ENCODE results near the gene PHF1.
"Not testable (repeated sequence)": the region's sequence is repeated elsewhere in the genome, so short reads cannot be mapped to it uniquely, and the experiment has no call there.

The PHF1 gene

DNA sequence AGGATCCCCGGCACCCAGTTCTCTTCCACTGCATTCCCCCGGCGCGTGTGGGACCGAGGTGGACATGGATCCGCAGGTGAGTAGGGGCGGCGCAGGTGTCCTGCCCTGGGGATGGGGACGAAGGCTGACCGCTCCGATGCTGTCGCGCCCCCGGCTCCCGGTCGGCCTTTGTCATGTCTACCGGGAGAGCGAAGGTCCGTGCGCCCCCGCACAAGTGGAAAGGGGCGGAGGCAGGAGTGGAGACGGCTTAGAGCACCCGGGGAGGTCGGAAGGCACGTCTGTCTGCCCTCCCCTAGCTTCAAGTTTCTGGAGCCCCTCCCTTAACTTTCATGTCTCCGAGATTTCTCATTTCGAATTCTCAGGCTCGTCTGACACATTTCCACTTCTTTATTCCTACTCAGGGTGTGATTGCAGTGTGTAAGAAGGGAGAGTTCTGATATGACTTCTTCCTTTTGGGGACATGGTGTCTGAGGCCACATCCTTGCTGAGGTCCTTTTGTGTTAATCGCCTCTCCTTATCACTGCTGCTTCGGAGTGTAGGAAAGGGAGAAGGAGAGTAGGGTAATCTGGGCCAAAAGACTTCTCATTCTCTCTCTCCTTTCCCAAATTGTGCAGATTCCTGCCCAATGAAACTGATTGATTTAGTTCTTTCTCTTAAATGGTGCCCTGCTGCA is 18.8 kb upstream of the PHF1 start:
- DNase-seq: no peak

DNA sequence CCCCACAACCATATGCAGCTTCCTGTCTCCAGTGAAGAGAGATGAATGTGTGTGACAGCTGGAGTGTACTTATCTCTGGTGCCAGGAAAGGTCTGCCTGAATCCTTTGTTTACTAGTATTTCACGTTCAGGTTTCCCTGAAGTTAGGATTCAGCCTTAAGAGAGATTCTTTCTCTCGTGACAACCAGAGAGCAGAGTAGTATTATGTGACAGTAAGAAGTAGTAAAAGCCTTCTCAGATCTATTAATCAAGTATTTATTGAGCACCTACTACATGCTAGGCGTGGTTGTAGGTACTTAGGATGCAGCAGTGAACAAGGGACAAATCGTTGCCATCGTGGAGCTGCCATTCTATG is 18.2 kb upstream of the PHF1 start:
- DNase-seq: peak; percentile 45

DNA sequence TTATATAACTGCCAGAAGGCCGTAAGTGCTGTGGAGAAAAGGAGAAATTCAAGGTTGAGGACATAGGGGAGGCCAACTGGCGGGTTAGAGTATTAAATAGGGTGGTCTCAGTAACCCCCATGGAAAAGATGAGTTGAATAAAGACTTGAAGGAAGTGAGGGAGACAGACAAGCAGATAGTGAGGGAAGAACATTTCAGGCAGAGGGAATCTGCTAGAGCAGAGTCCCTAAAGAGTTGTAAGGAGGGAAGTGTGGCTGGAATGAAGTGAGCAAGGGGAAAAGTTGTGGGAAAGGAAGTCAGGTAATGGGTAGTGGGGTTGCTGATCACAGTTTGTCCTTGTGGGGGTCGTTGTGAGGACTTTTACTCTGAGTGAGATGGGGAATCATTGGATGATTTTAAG is 17.8 kb upstream of the PHF1 start:
- DNase-seq: no peak

DNA sequence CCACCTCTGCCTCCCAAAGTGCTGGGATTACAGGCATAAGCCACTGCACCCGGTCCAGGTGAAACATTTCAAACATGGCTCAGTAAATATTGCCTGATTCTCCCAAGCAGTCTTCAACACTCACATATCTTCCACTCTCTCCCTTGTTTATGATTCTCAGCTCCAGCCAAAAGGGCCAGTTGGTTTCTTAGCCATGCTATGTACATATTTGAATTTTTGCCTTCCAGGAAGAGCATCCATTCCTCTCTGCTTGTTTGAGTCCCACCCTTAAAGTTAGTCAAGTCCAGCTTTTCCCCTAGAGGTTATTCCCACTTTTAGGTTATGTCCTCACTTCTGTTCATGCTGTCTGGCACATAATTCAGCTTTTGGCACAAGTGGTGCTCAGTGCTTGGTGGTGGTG is 13.3 kb upstream of the PHF1 start:
- DNase-seq: no peak

- not testable (repeated sequence) for DNase-seq
Measured at GRCh38 chr6:33398601-33399000, 12.2 kb upstream of the PHF1 start.

GRCh38 chr6:33399881-33400280 is 10.9 kb upstream of the PHF1 start:
- DNase-seq: not testable (repeated sequence)

DNA sequence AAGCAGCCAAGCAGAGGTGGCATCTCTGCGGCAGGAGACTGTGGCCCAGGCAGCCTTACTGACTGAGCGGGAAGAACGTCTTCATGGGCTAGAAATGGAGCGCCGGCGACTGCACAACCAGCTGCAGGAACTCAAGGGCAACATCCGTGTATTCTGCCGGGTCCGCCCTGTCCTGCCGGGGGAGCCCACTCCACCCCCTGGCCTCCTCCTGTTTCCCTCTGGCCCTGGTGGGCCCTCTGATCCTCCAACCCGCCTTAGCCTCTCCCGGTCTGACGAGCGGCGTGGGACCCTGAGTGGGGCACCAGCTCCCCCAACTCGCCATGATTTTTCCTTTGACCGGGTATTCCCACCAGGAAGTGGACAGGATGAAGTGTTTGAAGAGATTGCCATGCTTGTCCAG is 5.9 kb upstream of the PHF1 start:
- no peak for DNase-seq

GRCh38 chr6:33405386-33405940 is 5.4 kb upstream of the PHF1 start:
- no peak for DNase-seq

- no peak for DNase-seq
Measured at GRCh38 chr6:33406126-33406525, 4.7 kb upstream of the PHF1 start.

- DNase-seq: no peak
Measured at GRCh38 chr6:33407132-33407718, 3.6 kb upstream of the PHF1 start.

DNA sequence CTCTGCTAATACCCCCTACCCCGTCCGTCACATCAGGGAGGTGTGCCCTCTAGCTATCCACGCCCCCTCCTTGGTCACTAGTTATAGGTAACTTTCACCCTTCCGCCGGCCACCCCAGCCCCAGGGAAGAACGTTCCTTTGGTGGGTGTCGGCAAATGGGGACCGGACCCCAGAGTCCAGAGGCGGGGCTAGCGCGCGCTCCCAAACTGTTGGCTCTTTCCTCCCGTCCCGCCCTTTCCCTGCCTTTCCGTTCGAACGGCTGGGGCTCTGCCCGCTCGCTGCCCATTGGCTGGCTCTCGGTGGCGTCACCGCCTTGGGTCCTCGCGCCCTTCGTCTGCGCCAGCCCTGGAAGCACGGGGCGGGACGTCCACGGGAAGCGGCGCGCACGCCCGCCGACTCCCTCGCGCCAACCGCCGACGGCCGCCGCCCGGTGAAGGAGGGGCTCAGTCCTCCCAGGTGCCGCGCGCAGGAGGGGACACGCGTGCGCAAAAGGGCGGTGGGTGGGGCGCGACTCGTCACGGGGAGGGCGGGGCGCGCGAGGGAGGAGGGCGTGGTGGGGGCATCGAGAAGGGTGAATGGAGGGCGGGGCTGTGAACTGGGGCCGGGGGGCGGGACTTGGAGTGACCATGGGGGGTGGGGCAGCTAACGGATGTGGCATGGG is 634 bp upstream of the PHF1 start:
- DNase-seq: peak; percentile 99

GRCh38 chr6:33411632-33412005 is 805 bp downstream of the PHF1 start:
- DNase-seq: no peak

DNA sequence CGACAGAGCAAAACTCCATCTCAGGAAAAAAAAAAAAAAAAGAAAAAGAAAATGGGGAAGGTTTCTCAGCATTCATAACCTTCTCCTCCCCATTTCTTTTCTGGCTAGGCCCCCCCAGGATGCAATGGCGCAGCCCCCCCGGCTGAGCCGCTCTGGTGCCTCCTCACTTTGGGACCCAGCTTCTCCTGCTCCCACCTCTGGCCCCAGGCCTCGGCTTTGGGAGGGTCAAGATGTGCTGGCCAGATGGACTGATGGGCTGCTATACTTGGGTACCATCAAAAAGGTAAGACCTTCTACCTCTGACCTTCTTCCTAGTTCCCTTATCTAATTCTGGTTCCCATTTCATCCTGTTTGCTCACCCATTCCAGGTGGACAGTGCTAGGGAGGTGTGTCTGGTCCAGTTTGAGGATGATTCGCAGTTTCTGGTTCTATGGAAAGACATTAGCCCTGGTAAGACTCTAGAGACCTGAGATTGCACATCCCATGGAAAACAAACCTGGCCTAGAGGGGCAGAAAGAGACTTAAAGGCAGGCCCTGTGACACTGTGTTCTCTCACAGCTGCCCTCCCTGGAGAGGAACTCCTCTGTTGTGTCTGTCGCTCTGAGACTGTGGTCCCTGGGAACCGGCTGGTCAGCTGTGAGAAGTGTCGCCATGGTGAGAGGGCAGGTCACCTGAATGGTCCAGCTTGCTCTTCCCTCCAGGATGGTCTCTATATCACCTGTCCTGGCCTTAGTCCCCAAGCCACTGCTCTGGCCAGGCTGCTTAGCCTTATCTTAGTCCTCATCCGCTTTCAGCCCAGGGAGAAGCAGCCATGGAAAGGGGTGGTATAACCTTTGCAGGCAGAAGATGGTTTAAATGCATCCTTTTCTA is 1.6 kb downstream of the PHF1 start:
- DNase-seq: no peak

- DNase-seq: no peak
Measured at GRCh38 chr6:33413241-33414120, 2.7 kb downstream of the PHF1 start.

DNA sequence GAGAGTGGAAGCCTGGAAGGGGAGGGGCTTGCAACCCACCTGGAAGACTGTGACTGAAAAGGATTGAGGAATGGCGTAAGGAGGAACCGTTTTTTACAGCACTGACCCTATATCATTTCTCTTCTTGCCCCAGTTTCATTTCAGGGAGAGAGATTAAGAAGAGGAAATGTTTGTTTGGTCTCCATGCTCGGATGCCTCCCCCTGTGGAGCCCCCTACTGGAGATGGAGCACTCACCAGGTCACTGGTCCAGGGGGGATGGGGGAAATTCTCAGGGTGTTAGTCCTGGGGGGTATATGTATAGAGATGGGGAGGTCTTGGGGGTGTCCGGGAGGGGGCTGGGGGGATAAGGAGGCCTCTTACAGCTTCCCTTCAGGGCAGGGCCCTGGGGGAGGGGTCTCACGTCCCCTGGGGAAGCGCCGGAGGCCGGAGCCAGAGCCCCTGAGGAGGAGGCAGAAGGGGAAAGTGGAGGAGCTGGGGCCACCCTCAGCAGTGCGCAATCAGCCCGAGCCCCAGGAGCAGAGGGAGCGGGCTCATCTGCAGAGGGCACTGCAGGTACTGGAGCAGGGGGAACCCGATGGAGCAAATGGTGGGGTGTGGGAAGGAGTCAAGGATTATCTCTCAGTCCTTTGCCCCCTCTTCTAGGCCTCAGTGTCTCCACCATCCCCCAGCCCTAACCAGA is 3.9 kb downstream of the PHF1 start:
- no peak for DNase-seq

DNA sequence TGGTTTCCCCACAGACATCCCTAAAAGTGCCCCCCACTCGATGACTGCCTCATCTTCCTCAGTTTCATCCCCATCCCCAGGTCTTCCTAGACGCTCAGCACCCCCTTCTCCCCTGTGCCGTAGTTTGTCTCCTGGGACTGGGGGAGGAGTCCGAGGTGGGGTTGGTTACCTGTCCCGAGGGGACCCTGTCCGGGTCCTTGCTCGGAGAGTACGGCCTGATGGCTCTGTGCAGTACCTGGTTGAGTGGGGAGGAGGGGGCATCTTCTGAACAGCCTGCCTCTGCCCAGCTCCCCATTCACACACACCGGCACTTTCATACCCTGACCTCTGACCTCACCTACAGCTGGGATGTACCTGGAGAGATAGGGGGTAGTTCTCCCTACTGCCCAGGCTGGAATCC is 5.0 kb downstream of the PHF1 start:
- no peak for DNase-seq

GRCh38 chr6:33416386-33417127 is 5.7 kb downstream of the PHF1 start:
- no peak for DNase-seq

DNA sequence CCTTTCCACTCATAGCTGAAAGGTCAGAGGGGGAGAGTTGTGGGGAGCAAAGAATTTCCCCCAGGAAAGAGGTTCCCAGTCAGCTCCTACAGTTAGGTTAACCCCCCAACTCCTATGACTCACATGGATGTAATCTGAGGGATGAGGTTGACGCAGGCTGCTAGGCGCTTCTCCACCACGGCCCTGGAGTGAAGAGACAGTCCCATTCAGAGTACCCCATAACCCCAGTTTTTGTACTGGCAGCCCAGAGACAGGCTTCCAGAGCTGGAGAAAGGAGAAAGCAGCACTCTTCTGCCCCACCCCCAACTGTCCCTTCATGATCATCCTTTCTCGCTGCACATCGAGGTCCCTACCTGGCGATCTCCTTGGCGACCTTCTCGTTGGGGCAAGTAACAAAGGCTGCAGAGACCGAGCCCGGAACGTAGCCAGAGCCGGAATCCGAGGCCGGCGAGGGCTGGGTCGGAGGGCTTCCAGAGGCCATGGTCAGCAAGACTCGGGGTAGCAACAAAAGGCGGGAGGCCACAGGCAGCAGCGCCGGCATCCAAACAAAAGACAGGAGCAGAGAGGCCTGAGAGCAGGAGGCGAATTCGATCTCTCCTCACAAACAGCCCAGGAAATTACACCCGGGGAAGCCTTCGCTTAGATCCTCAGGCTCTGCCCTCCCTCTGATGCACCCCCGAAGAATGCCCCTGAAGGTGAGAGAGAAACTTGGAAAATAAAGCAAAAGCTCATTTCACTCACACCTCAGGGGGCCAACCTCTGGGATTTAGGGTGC is 6.5 kb downstream of the PHF1 start:
- DNase-seq: peak; percentile 49

DNA sequence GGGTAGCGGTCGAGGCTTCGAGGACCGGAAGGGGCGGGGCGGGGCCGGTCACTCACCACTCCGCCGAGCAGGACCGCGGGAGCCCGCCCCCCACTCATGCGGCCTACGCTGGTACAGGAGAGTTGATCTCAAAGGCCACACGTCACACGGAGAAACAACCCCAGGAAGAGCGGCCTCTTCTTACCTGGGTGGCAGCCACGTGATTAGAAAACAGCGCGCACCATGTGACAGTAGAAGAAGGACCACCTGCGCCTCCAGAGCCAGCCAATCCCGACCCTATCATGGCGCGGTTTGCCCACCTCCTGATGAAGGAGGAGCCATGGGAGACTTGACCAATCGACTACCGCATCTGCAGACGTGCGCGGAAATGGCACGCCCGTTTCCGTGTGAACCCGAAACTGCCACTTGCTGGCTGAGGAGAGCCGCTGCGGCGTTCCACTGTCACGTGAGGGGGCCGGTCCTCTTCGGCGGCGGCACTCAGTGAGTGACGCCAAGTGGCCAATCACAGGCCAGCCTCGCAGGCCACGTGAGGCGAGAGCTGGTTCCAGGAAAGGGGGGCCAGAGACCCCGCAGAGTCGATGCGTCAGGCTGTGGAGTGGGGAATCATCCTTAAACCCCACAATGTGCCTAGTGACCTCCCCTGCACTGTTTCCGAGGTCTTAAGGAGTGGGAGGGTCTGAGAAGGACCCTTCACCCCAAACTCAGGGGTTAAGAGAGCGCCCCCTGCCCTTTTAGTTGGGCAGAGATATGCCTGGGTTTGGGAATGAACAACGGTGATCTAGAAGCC is 7.3 kb downstream of the PHF1 start, which contains the start of gene CUTA:
CUTA (minus strand) TSS at position 205 of the 787 bp plus-strand sequence; CDS start at position 98, 107 bp downstream.
- DNase-seq: peak; percentile 99
